Measurements from ENCODE around the gene LRRN2. TPM values are rescaled to one million over a fixed set of nuclear protein-coding genes. Genes with fewer than 3 reads are reported as not detected.

The LRRN2 gene
- total and polyA plus RNA-seq, 2 experiments from 2014 or later: 7.0 to 27.9 TPM

- TF ChIP-seq CTCF (IDR thresholded peaks at IDR 0.05; ENCODE audit: poor library complexity) (no peak), EZH2phosphoT487 (IDR thresholded peaks at IDR 0.05; ENCODE audit: low read depth, severe bottlenecking, unreplicated experiment) (no peak), EZH2 (IDR thresholded peaks at IDR 0.05; ENCODE audit: borderline replicate concordance) (no peak)
- Histone ChIP-seq H3K4me2 (no peak overlapping the region), H3K4me1 (ENCODE audit: insufficient read depth) (no peaks in the 10 kb centered on the region), H3K9me3 (ENCODE audit: low read depth) (no peaks in the 10 kb centered on the region), H3K36me3 (replicated peaks; ENCODE audit: insufficient read depth, low read depth) (no peaks in the 10 kb centered on the region), H3K27ac (no peak overlapping the region), H3K9me2 (replicated peaks; ENCODE audit: insufficient read depth) (no peaks in the 10 kb centered on the region), H3K27me3 (peaks cover 9% of the 10 kb centered on the region), H2AFZ (no peak overlapping the region), H3K4me3 (no peak overlapping the region), H4K20me1 (ENCODE audit: insufficient read depth, poor library complexity, severe bottlenecking) (no peaks in the 10 kb centered on the region), H3K79me2 (no peaks in the 10 kb centered on the region)
- DNase-seq (ENCODE audit: low spot score): no peak
- WGBS (ENCODE audit: low lambda C conversion rate, missing lambda C conversion rate): 88% methylated on average over 9 of the region's 9 CpGs
Observed at GRCh38 chr1:204677864-204678263, 7.7 kb downstream of the LRRN2 start.

- H3K27me3 ChIP-seq: no peaks in the 10 kb centered on the region
- H3K9me3 ChIP-seq (ENCODE audit: low read depth): no peaks in the 10 kb centered on the region
- H4K20me1 ChIP-seq (ENCODE audit: insufficient read depth, poor library complexity, severe bottlenecking): no peaks in the 10 kb centered on the region
- no peak overlapping the region for H2AFZ ChIP-seq
- no peaks in the 10 kb centered on the region for H3K4me1 ChIP-seq (ENCODE audit: insufficient read depth)
- 80% methylated on average over 2 of the region's 2 CpGs for WGBS (ENCODE audit: low lambda C conversion rate, missing lambda C conversion rate)
- no peak overlapping the region for H3K4me3 ChIP-seq
- no peaks in the 10 kb centered on the region for H3K36me3 ChIP-seq (replicated peaks; ENCODE audit: insufficient read depth, low read depth)
- no peaks in the 10 kb centered on the region for H3K9me2 ChIP-seq (replicated peaks; ENCODE audit: insufficient read depth)
- H3K4me2 ChIP-seq: no peak overlapping the region
- H3K27ac ChIP-seq: no peak overlapping the region
- no peak for TF ChIP-seq CTCF (IDR thresholded peaks at IDR 0.05; ENCODE audit: poor library complexity)
- TF ChIP-seq EZH2phosphoT487 (IDR thresholded peaks at IDR 0.05; ENCODE audit: low read depth, severe bottlenecking, unreplicated experiment): no peak
- TF ChIP-seq EZH2 (IDR thresholded peaks at IDR 0.05; ENCODE audit: borderline replicate concordance): no peak
- H3K79me2 ChIP-seq: no peaks in the 10 kb centered on the region
- DNase-seq (ENCODE audit: low spot score): no peak
Observed at GRCh38 chr1:204676043-204676442, 9.5 kb downstream of the LRRN2 start.

GRCh38 chr1:204673909-204674649 lies 11.5 kb downstream of the LRRN2 start:
- Histone ChIP-seq H3K27me3 (no peaks in the 10 kb centered on the region), H3K79me2 (no peaks in the 10 kb centered on the region), H3K9me2 (replicated peaks; ENCODE audit: insufficient read depth) (no peaks in the 10 kb centered on the region), H3K9me3 (ENCODE audit: low read depth) (no peaks in the 10 kb centered on the region), H3K4me2 (no peak overlapping the region), H2AFZ (no peak overlapping the region), H3K36me3 (replicated peaks; ENCODE audit: insufficient read depth, low read depth) (no peaks in the 10 kb centered on the region), H3K4me1 (ENCODE audit: insufficient read depth) (no peaks in the 10 kb centered on the region), H3K27ac (no peak overlapping the region), H4K20me1 (ENCODE audit: insufficient read depth, poor library complexity, severe bottlenecking) (no peaks in the 10 kb centered on the region), H3K4me3 (no peak overlapping the region)
- 66% methylated on average over 8 of the region's 8 CpGs for WGBS (ENCODE audit: low lambda C conversion rate, missing lambda C conversion rate)
- no peak for DNase-seq (ENCODE audit: low spot score)
- TF ChIP-seq CTCF (IDR thresholded peaks at IDR 0.05; ENCODE audit: poor library complexity) (no peak), EZH2 (IDR thresholded peaks at IDR 0.05; ENCODE audit: borderline replicate concordance) (no peak), EZH2phosphoT487 (IDR thresholded peaks at IDR 0.05; ENCODE audit: low read depth, severe bottlenecking, unreplicated experiment) (no peak)
